HCT116 (cell line): ENCODE measurements around the gene KCNMB2. TPM values are rescaled to one million over a fixed set of nuclear protein-coding genes. Genes with fewer than 3 reads are reported as not detected.

Experiments used
- ATAC-seq: fragments of 200-7000 bp; cut with Tn5 transposase; 2 replicates; pipeline ENCODE4 v1.9.1; 2020; ENCODE audit warnings: mild to moderate bottlenecking, moderate library complexity
- BruUV-seq: library from RNA; stranded (reverse); fragments of 400-500 nt; replicated peaks from 2 replicates; lab custom pipeline; 2021; lab: Mats Ljungman, UMichigan
- CTCF ChIA-PET: fragments of 300-600 bp; sonication (Branson Sonifier 250); formaldehyde crosslinking; loops from one replicate; lab custom pipeline; 2021; ENCODE audit warnings: antibody characterized with exemption; lab: Charles Lee
- POLR2A ChIA-PET: fragments of 300-600, 350-600 bp; sonication (Branson Sonifier 250); formaldehyde crosslinking; loops from one replicate; lab custom pipeline; 2021; ENCODE audit warnings: antibody characterized with exemption; lab: Charles Lee
- RAD21 ChIA-PET, 2 experiments: fragments of 300-600 bp; sonication (Branson Sonifier 250); formaldehyde crosslinking; loops; one replicate each; lab custom pipeline; 2023; ENCODE audit warnings: low total read pairs in 2 of 2; ENCODE audit not compliant: uncharacterized antibody in 2 of 2, unreplicated experiment in 2 of 2, low non-redundant PET in 1 of 2; lab: Charles Lee
- DNase-seq: peaks from one replicate; pipeline ENCODE4 v3.0.0-alpha.2; 2010; ENCODE audit warnings: low read depth, low spot score
- H2AFZ ChIP-seq: fragments of 200-600 bp; shearing (Covaris generic), sonication (generic); 2 replicates; pipeline ENCODE4 v1.6.1; 2017; ENCODE audit warnings: low read depth, mixed run types, mixed read lengths, antibody characterized with exemption, low read length; ENCODE audit not compliant: poor library complexity, severe bottlenecking
- H3K27ac ChIP-seq: 2 replicates; pipeline ENCODE4 v1.5.1; 2012; ENCODE audit warnings: low read depth, low read length
- H3K27me3 ChIP-seq: fragments of 200-600 bp; sonication (generic); 2 replicates; pipeline ENCODE4 v1.6.1; 2016; ENCODE audit warnings: mixed run types, low read length, mixed read lengths; ENCODE audit not compliant: insufficient read depth
- H3K36me3 ChIP-seq, 2 experiments: fragments of 200-500 bp in 1 of 2; fragments of 200-600 bp in 1 of 2; sonication (Bioruptor generic) in 1 of 2; sonication (generic) in 1 of 2; 2 replicates each; pipeline versions ENCODE4 v1.5.1 to v1.6.1; 2014 to 2016; ENCODE audit warnings: low read length in 2 of 2, inconsistent platforms in 1 of 2, mixed read lengths in 1 of 2, mixed run types in 1 of 2; ENCODE audit not compliant: insufficient read depth in 2 of 2, control insufficient read depth in 1 of 2
- H3K4me1 ChIP-seq, 2 experiments: fragments of 200-600 bp in 1 of 2; sonication (generic) in 1 of 2; 2 replicates each; pipeline versions ENCODE4 v1.5.1 to v1.6.1; 2012 to 2017; ENCODE audit warnings: low read length in 2 of 2, inconsistent platforms in 1 of 2, mild to moderate bottlenecking in 1 of 2, mixed read lengths in 1 of 2, mixed run types in 1 of 2, moderate library complexity in 1 of 2; ENCODE audit not compliant: insufficient read depth in 2 of 2, control insufficient read depth in 1 of 2
- H3K4me2 ChIP-seq: fragments of 200-600 bp; sonication (generic); 2 replicates; pipeline ENCODE4 v1.6.1; 2017; ENCODE audit warnings: mixed run types, low read length, mixed read lengths
- H3K4me3 ChIP-seq, 2 experiments: fragments of 200-600 bp in 1 of 2; sonication (generic) in 1 of 2; replicated peaks in 1 of 2; 2 replicates each; pipeline ENCODE4 v1.5.1; 2011 to 2016; ENCODE audit warnings: low read length in 2 of 2, control low read depth in 1 of 2, low read depth in 1 of 2, mild to moderate bottlenecking in 1 of 2, mixed read lengths in 1 of 2, mixed run types in 1 of 2
- H3K79me2 ChIP-seq: fragments of 200-600 bp; sonication (generic); 2 replicates; pipeline ENCODE4 v1.6.1; 2017; ENCODE audit warnings: mild to moderate bottlenecking, mixed run types, low read length, moderate library complexity, mixed read lengths; ENCODE audit not compliant: insufficient read depth
- H3K9ac ChIP-seq: fragments of 200-600 bp; sonication (generic); 2 replicates; pipeline ENCODE4 v1.6.1; 2016; ENCODE audit warnings: low read length, mixed read lengths
- H3K9me2 ChIP-seq: fragments of 200-600 bp; sonication (generic), shearing (Covaris generic); 2 replicates; pipeline ENCODE4 v1.6.1; 2017; ENCODE audit warnings: mixed run types, mild to moderate bottlenecking, moderate library complexity; ENCODE audit not compliant: insufficient read depth
- H3K9me3 ChIP-seq, 2 experiments: fragments of 200-500 bp in 1 of 2; fragments of 200-600 bp in 1 of 2; sonication (Bioruptor generic) in 1 of 2; sonication (generic) in 1 of 2; 2 replicates each; pipeline ENCODE4 v1.6.1; 2014 to 2017; ENCODE audit warnings: low read length in 2 of 2, mixed read lengths in 2 of 2, inconsistent platforms in 1 of 2, low read depth in 1 of 2, mild to moderate bottlenecking in 1 of 2, mixed run types in 1 of 2, moderate library complexity in 1 of 2; ENCODE audit not compliant: control insufficient read depth in 1 of 2, insufficient read depth in 1 of 2
- H4K20me1 ChIP-seq: fragments of 200-600 bp; sonication (generic), shearing (Covaris generic); 2 replicates; pipeline ENCODE4 v1.6.1; 2017; ENCODE audit warnings: mixed run types, mild to moderate bottlenecking, moderate library complexity; ENCODE audit not compliant: insufficient read depth
- CTCF ChIP-seq, 3 experiments: fragments of 200-600 bp in 1 of 3; sonication (generic) in 1 of 3; IDR thresholded peaks in 2 of 3; conservative IDR thresholded peaks in 1 of 3; 2 replicates each; pipeline ENCODE4 v1.5.1; 2012 to 2017; ENCODE audit warnings: low read depth in 2 of 3, low read length in 2 of 3, antibody characterized with exemption in 1 of 3, borderline replicate concordance in 1 of 3, control low read depth in 1 of 3, mild to moderate bottlenecking in 1 of 3, mixed read lengths in 1 of 3, mixed run types in 1 of 3, moderate library complexity in 1 of 3; ENCODE audit not compliant: insufficient read depth in 1 of 3
- EGR1 ChIP-seq: IDR thresholded peaks from 2 replicates; pipeline ENCODE4 v1.6.1; 2012; ENCODE audit warnings: low read depth
- EZH2phosphoT487 ChIP-seq: fragments of 200-600 bp; IDR thresholded peaks from 2 replicates; pipeline ENCODE4 v1.6.1; 2018; ENCODE audit warnings: antibody characterized with exemption, borderline replicate concordance
- FOSL1 ChIP-seq: IDR thresholded peaks from 2 replicates; pipeline ENCODE4 v1.6.1; 2012; ENCODE audit warnings: low read depth
- POLR2A ChIP-seq: IDR thresholded peaks from 2 replicates; pipeline ENCODE4 v1.7.0; 2011; ENCODE audit warnings: borderline replicate concordance; ENCODE audit not compliant: insufficient read depth, insufficient read length; ENCODE audit errors: extremely low read depth
- SIN3A ChIP-seq: IDR thresholded peaks from 2 replicates; pipeline ENCODE4 v1.6.1; 2012; ENCODE audit warnings: low read depth
- YY1 ChIP-seq: IDR thresholded peaks from 2 replicates; pipeline ENCODE4 v1.6.1; 2011; ENCODE audit warnings: low read length, low read depth, moderate library complexity, mild to moderate bottlenecking; ENCODE audit not compliant: insufficient replicate concordance; ENCODE audit errors: extremely low read depth
- ZFX ChIP-seq: fragments of 450-650 bp; IDR thresholded peaks from 2 replicates; pipeline ENCODE4 v1.6.1; 2017
- intact Hi-C: fragments of 100-400 bp; cut with micrococcal nuclease; formaldehyde crosslinking; loops from 2 replicates; pipeline ENCODE4 v1.10.0; 2022
- total RNA-seq: library from RNA; stranded (reverse); gene quantifications from one replicate; pipeline ENCODE4 v1.2.1, GENCODE V29; 2021; ENCODE audit not compliant: unreplicated experiment
- TF ChIP-seq, protein P1 (sequence below): IDR thresholded peaks from 2 replicates; pipeline ENCODE4 v1.6.1; 2011; ENCODE audit warnings: mild to moderate bottlenecking, low read length, moderate library complexity; ENCODE audit not compliant: insufficient replicate concordance; ENCODE audit errors: extremely low read depth
- TF ChIP-seq, protein P2 (sequence below): IDR thresholded peaks from 2 replicates; pipeline ENCODE4 v1.6.1; 2012

KCNMB2 gene
- total RNA-seq, 1 experiment from 2014 or later: not detected

DNA sequence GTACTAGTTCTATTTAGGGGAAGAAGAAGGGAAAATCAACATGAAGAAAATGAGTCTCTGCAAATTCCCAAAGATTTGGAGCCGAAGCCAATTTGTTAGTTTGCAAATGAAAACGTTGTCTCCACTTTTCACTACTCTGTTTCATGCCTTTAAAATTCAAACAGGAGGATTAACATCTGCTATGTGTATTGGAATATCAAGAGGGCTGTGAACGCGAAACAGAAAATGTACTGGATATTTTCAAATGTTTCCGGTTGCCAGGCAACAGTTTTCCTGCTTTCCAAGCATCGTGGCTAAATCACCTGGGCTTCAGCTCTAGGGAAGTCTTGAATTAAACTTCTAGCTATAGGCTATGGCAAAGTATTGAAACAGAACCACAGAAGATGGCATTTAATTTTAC lies 172.8 kb downstream of the KCNMB2 start (continued):
- TF ChIP-seq POLR2A (no peak), YY1 (no peak), FOSL1 (no peak), EGR1 (no peak)

GRCh38 chr3:178711753-178712152 lies 175.5 kb downstream of the KCNMB2 start:
- H2AFZ ChIP-seq: no peak overlapping the region
- H3K9me2 ChIP-seq: no peaks in the 10 kb centered on the region
- TF ChIP-seq EZH2phosphoT487: no peak
- TF ChIP-seq, protein P1, sequence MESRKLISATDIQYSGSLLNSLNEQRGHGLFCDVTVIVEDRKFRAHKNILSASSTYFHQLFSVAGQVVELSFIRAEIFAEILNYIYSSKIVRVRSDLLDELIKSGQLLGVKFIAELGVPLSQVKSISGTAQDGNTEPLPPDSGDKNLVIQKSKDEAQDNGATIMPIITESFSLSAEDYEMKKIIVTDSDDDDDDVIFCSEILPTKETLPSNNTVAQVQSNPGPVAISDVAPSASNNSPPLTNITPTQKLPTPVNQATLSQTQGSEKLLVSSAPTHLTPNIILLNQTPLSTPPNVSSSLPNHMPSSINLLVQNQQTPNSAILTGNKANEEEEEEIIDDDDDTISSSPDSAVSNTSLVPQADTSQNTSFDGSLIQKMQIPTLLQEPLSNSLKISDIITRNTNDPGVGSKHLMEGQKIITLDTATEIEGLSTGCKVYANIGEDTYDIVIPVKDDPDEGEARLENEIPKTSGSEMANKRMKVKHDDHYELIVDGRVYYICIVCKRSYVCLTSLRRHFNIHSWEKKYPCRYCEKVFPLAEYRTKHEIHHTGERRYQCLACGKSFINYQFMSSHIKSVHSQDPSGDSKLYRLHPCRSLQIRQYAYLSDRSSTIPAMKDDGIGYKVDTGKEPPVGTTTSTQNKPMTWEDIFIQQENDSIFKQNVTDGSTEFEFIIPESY: no peak
- intact Hi-C loops: no loop called here
- no peaks in the 10 kb centered on the region for H3K4me1 ChIP-seq
- H3K27me3 ChIP-seq: no peaks in the 10 kb centered on the region
- ChIA-PET POLR2A (no interaction called here), RAD21 (no interaction called here), CTCF (no interaction called here)
- H3K27ac ChIP-seq: no peak overlapping the region
- ATAC-seq (no peak), DNase-seq (no peak)
- no peak overlapping the region for H3K4me2 ChIP-seq
- BruUV-seq: no TSS peak
- H3K4me3 ChIP-seq: no peak overlapping the region
- H3K36me3 ChIP-seq: no peaks in the 10 kb centered on the region
- H4K20me1 ChIP-seq: no peaks in the 10 kb centered on the region
- H3K9ac ChIP-seq: no peak overlapping the region
- H3K9me3 ChIP-seq: no peaks in the 10 kb centered on the region
- H3K79me2 ChIP-seq: no peaks in the 10 kb centered on the region

DNA sequence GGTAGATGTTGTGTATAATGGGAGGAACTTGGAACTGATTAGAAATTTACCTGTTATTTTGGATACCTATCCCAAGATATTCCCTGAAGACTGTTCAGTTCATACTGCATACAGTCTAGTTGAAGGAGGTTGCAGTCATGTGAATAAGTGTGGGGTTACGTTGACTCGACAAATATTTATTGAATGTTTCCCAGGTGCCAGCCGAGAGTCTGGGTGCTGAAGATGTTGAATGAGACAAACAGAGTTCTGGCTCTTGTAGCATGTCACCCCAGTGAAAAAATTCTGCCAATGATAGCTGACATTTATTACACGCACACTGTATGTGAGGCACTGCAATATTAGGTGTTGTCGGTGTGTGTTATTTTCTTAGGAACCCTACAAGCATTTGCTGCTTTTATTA lies 176.0 kb downstream of the KCNMB2 start:
- intact Hi-C loops: no loop called here
- Histone ChIP-seq H3K9me2 (no peaks in the 10 kb centered on the region), H3K36me3 (no peaks in the 10 kb centered on the region), H3K9me3 (no peaks in the 10 kb centered on the region), H3K27ac (no peak overlapping the region), H3K4me1 (no peaks in the 10 kb centered on the region), H3K4me3 (no peak overlapping the region), H3K27me3 (no peaks in the 10 kb centered on the region), H3K9ac (no peak overlapping the region), H4K20me1 (no peaks in the 10 kb centered on the region), H3K79me2 (no peaks in the 10 kb centered on the region), H2AFZ (no peak overlapping the region), H3K4me2 (no peak overlapping the region)
- POLR2A ChIA-PET: no interaction called here
- RAD21 ChIA-PET: no interaction called here
- no peak for DNase-seq
- BruUV-seq: no TSS peak
- CTCF ChIA-PET: no interaction called here
- ATAC-seq: no peak
- TF ChIP-seq, protein P2, sequence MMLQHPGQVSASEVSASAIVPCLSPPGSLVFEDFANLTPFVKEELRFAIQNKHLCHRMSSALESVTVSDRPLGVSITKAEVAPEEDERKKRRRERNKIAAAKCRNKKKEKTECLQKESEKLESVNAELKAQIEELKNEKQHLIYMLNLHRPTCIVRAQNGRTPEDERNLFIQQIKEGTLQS: no peak
- no peak for TF ChIP-seq POLR2A
- TF ChIP-seq SIN3A: no peak
- TF ChIP-seq ZFX: no peak
- no peak for TF ChIP-seq CTCF (IDR thresholded peaks at IDR 0.05 in 2 of 3, conservative IDR thresholded peaks at IDR 0.05 in 1 of 3; ENCODE audit: borderline replicate concordance in 1 of 3, insufficient read depth in 1 of 3, low read depth in 2 of 3, low read length in 2 of 3)
- no peak for TF ChIP-seq EZH2phosphoT487
- TF ChIP-seq, protein P1: no peak
